NCI-H2196 (cell line): ENCODE data around the gene POU2F1.
"Not testable (repeated sequence)": the region's sequence is repeated elsewhere in the genome, so short reads cannot be mapped to it uniquely, and the experiment has no call there.

Source experiments
- DNase-seq: peaks from one replicate; lab custom pipeline; 2025; ENCODE audit not compliant: unreplicated experiment; lab: John Stamatoyannopoulos, UW

The POU2F1 gene

GRCh38 chr1:167229719-167230385 lies 9.2 kb downstream of the POU2F1 start:
- no peak for DNase-seq

GRCh38 chr1:167230437-167230836 lies 9.8 kb downstream of the POU2F1 start:
- DNase-seq: no peak

- no peak for DNase-seq
These were observed 11.3 kb downstream of the POU2F1 start for GRCh38 chr1:167231873-167232450.

- no peak for DNase-seq
These were observed 12.1 kb downstream of the POU2F1 start for GRCh38 chr1:167232801-167233200.

GRCh38 chr1:167233373-167233772 lies 12.7 kb downstream of the POU2F1 start:
- DNase-seq: no peak

- no peak for DNase-seq
These were observed 16.3 kb downstream of the POU2F1 start for GRCh38 chr1:167237000-167237399.

GRCh38 chr1:167238713-167239112 lies 18.0 kb downstream of the POU2F1 start:
- DNase-seq: no peak

GRCh38 chr1:167239257-167239656 lies 18.6 kb downstream of the POU2F1 start:
- no peak for DNase-seq

- no peak for DNase-seq
These were observed 23.6 kb downstream of the POU2F1 start for GRCh38 chr1:167244244-167244643.

- not testable (repeated sequence) for DNase-seq
These were observed 24.5 kb downstream of the POU2F1 start for GRCh38 chr1:167245168-167245567.

- DNase-seq: no peak
These were observed 26.3 kb downstream of the POU2F1 start for GRCh38 chr1:167246971-167247370.

- DNase-seq: no peak
These were observed 27.1 kb downstream of the POU2F1 start for GRCh38 chr1:167247754-167248153.

GRCh38 chr1:167248707-167249642 lies 28.3 kb downstream of the POU2F1 start:
- no peak for DNase-seq

- DNase-seq: no peak
These were observed 29.0 kb downstream of the POU2F1 start for GRCh38 chr1:167249702-167250101.

GRCh38 chr1:167250482-167250881 lies 29.8 kb downstream of the POU2F1 start:
- no peak for DNase-seq

- DNase-seq: no peak
These were observed 30.8 kb downstream of the POU2F1 start for GRCh38 chr1:167251472-167251871.

GRCh38 chr1:167252986-167253385 lies 32.3 kb downstream of the POU2F1 start:
- no peak for DNase-seq

- DNase-seq: no peak
These were observed 38.2 kb downstream of the POU2F1 start for GRCh38 chr1:167258858-167259257.

- peak; percentile 36 for DNase-seq
These were observed 42.1 kb downstream of the POU2F1 start for GRCh38 chr1:167262836-167263235.

GRCh38 chr1:167263344-167263743 lies 42.7 kb downstream of the POU2F1 start:
- no peak for DNase-seq

GRCh38 chr1:167263819-167264464 lies 43.3 kb downstream of the POU2F1 start:
- peak; percentile 8 for DNase-seq
